HepG2 (cell line): ENCODE results near the gene TELO2. TPM values are rescaled to one million over a fixed set of nuclear protein-coding genes. Genes with fewer than 3 reads are reported as not detected.

Experiments used
- CHD4 ChIP-seq: fragments of 200-600 bp; sonication (generic); IDR thresholded peaks from 2 replicates; pipeline ENCODE4 v1.7.0; 2017; ENCODE audit warnings: mild to moderate bottlenecking, low read length, borderline replicate concordance
- CREB3 ChIP-seq: sonication (generic); formaldehyde crosslinking; IDR thresholded peaks from 2 replicates; pipeline ENCODE4 v1.5.0; 2020; ENCODE audit warnings: missing genetic modification reagents
- DBP ChIP-seq: sonication (generic); formaldehyde crosslinking; IDR thresholded peaks from 2 replicates; pipeline ENCODE4 v1.4.0; 2020; ENCODE audit warnings: missing genetic modification reagents; ENCODE audit errors: not compliant biosample characterization
- HMGA1 ChIP-seq: sonication (generic); formaldehyde crosslinking; conservative IDR thresholded peaks from 2 replicates; pipeline ENCODE4 v1.4.0; 2020; ENCODE audit warnings: missing genetic modification reagents
- KLF6 ChIP-seq: IDR thresholded peaks from 2 replicates; pipeline ENCODE4 v1.8.0; 2016; ENCODE audit warnings: missing biosample characterization, missing genetic modification reagents
- NFE2L2 ChIP-seq: fragments of 150-350 bp; IDR thresholded peaks from 2 replicates; pipeline ENCODE4 v1.6.1; 2014; ENCODE audit warnings: low read length
- PHF8 ChIP-seq: sonication (generic); formaldehyde crosslinking; IDR thresholded peaks from 2 replicates; pipeline ENCODE4 v1.5.0; 2020; ENCODE audit warnings: missing genetic modification reagents
- RBM22 ChIP-seq: fragments of 200-400 bp; formaldehyde crosslinking; optimal IDR thresholded peaks from 2 replicates; pipeline ENCODE3; 2017; ENCODE audit warnings: mild to moderate bottlenecking, low read length, moderate library complexity
- TAF1 ChIP-seq: sonication (generic); formaldehyde crosslinking; IDR thresholded peaks from 2 replicates; pipeline ENCODE4 v1.4.0; 2020; ENCODE audit warnings: missing genetic modification reagents
- ZFAT ChIP-seq: sonication (generic); formaldehyde crosslinking; conservative IDR thresholded peaks from 2 replicates; pipeline ENCODE4 v1.8.1; 2023; ENCODE audit warnings: missing genetic modification reagents, inconsistent platforms
- ZNF10 ChIP-seq: sonication (generic); formaldehyde crosslinking; IDR thresholded peaks from 2 replicates; pipeline ENCODE4 v1.4.0; 2020; ENCODE audit warnings: mild to moderate bottlenecking, low read depth, missing genetic modification reagents, borderline replicate concordance
- ZNF318 ChIP-seq: sonication (generic); formaldehyde crosslinking; IDR thresholded peaks from 2 replicates; pipeline ENCODE4 v1.4.0; 2020; ENCODE audit warnings: mild to moderate bottlenecking, missing genetic modification reagents
- ZNF569 ChIP-seq: sonication (generic); formaldehyde crosslinking; IDR thresholded peaks from 2 replicates; pipeline ENCODE4 v1.5.0; 2020; ENCODE audit warnings: mild to moderate bottlenecking, missing genetic modification reagents, moderate library complexity, borderline replicate concordance
- ZNF572 ChIP-seq: sonication (generic); formaldehyde crosslinking; IDR thresholded peaks from 2 replicates; pipeline ENCODE4 v1.5.1; 2020; ENCODE audit warnings: mild to moderate bottlenecking, missing genetic modification reagents
- polyA plus RNA-seq, 8 experiments: library from polyadenylated mRNA; depleted of rRNA in 3 of 8; stranded (reverse) in 7 of 8; unstranded in 1 of 8; fragments of >200 nt; fragmentation: Illumina TruSeq in 4 of 8; extraction: Trizol in 4 of 8; gene quantifications; 2 replicates each; pipeline versions ENCODE4 v1.2.1 to v1.2.3, GENCODE V29; 2011 to 2016; ENCODE audit warnings: low read depth in 4 of 8, missing spikeins in 1 of 8, mixed read lengths in 1 of 8; ENCODE audit not compliant: insufficient read depth in 1 of 8
- total RNA-seq, 5 experiments: library from RNA; depleted of rRNA; stranded (reverse); fragments of >200 nt; fragmentation: Illumina TruSeq; extraction: Trizol; gene quantifications; 2 replicates each; pipeline ENCODE4 v1.2.3, GENCODE V29; 2016; ENCODE audit warnings: low read depth in 1 of 5

The TELO2 gene
- total and polyA plus RNA-seq, 2 of the 13 experiments (the other 11 are each of a cell fraction or from before 2014, with no cell fraction given): 10.1 to 17.9 TPM

GRCh38 chr16:1474796-1475551, 18.2 kb upstream of the TELO2 start, which contains the start of gene CLCN7 (continued):
- TF ChIP-seq DBP (CRISPR knock-in tag) (peak; percentile 76), ZFAT (CRISPR knock-in tag) (peak; percentile 79), ZNF318 (CRISPR knock-in tag) (peak; percentile 89; the same call in 1 of the 2 replicates), CHD4 (no peak), KLF6 (peak; percentile 98), RBM22 (no peak), TAF1 (CRISPR knock-in tag) (peak; percentile 77), CREB3 (CRISPR knock-in tag) (peak; percentile 97), HMGA1 (CRISPR knock-in tag) (no peak), ZNF569 (CRISPR knock-in tag) (no peak; the same call in 1 of the 2 replicates), PHF8 (peak; percentile 96), ZNF572 (CRISPR knock-in tag) (no peak), ZNF10 (CRISPR knock-in tag) (no peak), NFE2L2 (no peak)
